LNCaP clone FGC (cell line): ENCODE data around the gene PPME1.

Source experiments
- DNase-seq: peaks from one replicate; pipeline ENCODE4 v3.0.0-alpha.2; 2011; ENCODE audit warnings: low read depth
- H3K4me3 ChIP-seq: 2 replicates; pipeline ENCODE4 v1.5.1; 2011; ENCODE audit warnings: mild to moderate bottlenecking, low read depth, low read length, control low read depth
- CTCF ChIP-seq: IDR thresholded peaks from 2 replicates; pipeline ENCODE4 v1.5.1; 2012; ENCODE audit warnings: mild to moderate bottlenecking; ENCODE audit not compliant: control insufficient read depth, insufficient read depth; ENCODE audit errors: extremely low read depth

Gene PPME1

GRCh38 chr11:74175920-74176319 lies 4.8 kb downstream of the PPME1 start:
- no peak for DNase-seq
- no peak overlapping the region for H3K4me3 ChIP-seq
- no peak for TF ChIP-seq CTCF

- no peak for TF ChIP-seq CTCF
- no peak overlapping the region for H3K4me3 ChIP-seq
- no peak for DNase-seq
Observed at GRCh38 chr11:74179234-74180052, 8.4 kb downstream of the PPME1 start.

GRCh38 chr11:74182635-74183034 lies 11.5 kb downstream of the PPME1 start:
- DNase-seq: no peak
- TF ChIP-seq CTCF: no peak
- no peak overlapping the region for H3K4me3 ChIP-seq

- no peak for DNase-seq
- no peak overlapping the region for H3K4me3 ChIP-seq
- no peak for TF ChIP-seq CTCF
Observed at GRCh38 chr11:74185285-74185684, 14.2 kb downstream of the PPME1 start.

- no peak for DNase-seq
Observed at GRCh38 chr11:74185695-74186094, 14.6 kb downstream of the PPME1 start.

GRCh38 chr11:74195828-74196227 lies 24.7 kb downstream of the PPME1 start:
- no peak for TF ChIP-seq CTCF
- no peak for DNase-seq

More at GRCh38 chr11:74185695-74186094, 14.6 kb downstream of the PPME1 start:
- no peak overlapping the region for H3K4me3 ChIP-seq
- no peak for TF ChIP-seq CTCF

GRCh38 chr11:74196781-74197486 lies 25.8 kb downstream of the PPME1 start:
- H3K4me3 ChIP-seq: no peak overlapping the region
- DNase-seq: no peak
- no peak for TF ChIP-seq CTCF

More at GRCh38 chr11:74195828-74196227, 24.7 kb downstream of the PPME1 start:
- H3K4me3 ChIP-seq: no peak overlapping the region
